ENCODE results near the gene MPV17. TPM values are rescaled to one million over a fixed set of nuclear protein-coding genes. Genes with fewer than 3 reads are reported as not detected.

Gene MPV17
- total and polyA plus RNA-seq, 2 of the 13 experiments (the other 11 are each of a cell fraction or from before 2014, with no cell fraction given) = 48.9 to 129 TPM

DNA sequence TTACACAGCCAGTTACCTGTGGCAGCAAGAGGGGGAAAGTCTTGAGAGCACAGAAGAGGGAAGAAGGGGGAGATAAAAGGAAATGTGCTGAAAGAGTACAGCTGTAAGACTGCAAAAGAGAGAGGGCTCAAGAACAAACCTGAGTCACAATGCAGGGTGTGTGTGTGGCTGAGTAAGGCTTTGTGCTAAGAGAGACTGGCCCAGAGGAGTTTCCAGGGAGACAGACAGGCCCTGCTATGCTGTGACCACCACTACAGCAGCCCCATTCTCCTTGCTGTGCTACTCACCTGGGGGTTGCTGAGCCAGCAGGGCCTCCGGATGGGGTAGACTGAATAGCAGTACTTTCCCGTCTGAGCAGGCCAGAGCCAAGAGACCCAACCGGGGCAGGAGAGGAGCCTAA lies 12.4 kb upstream of the MPV17 start:
- TF ChIP-seq ZNF598 (CRISPR knock-in tag; IDR thresholded peaks at IDR 0.05; ENCODE audit: borderline replicate concordance) = no peak
- TF ChIP-seq ZNF770 (CRISPR knock-in tag; IDR thresholded peaks at IDR 0.05) = no peak
- no peak for TF ChIP-seq ZNF850 (CRISPR knock-in tag; conservative IDR thresholded peaks at IDR 0.05)
- no peak for TF ChIP-seq ATF1 (CRISPR knock-in tag; IDR thresholded peaks at IDR 0.05)
- TF ChIP-seq, protein P1, sequence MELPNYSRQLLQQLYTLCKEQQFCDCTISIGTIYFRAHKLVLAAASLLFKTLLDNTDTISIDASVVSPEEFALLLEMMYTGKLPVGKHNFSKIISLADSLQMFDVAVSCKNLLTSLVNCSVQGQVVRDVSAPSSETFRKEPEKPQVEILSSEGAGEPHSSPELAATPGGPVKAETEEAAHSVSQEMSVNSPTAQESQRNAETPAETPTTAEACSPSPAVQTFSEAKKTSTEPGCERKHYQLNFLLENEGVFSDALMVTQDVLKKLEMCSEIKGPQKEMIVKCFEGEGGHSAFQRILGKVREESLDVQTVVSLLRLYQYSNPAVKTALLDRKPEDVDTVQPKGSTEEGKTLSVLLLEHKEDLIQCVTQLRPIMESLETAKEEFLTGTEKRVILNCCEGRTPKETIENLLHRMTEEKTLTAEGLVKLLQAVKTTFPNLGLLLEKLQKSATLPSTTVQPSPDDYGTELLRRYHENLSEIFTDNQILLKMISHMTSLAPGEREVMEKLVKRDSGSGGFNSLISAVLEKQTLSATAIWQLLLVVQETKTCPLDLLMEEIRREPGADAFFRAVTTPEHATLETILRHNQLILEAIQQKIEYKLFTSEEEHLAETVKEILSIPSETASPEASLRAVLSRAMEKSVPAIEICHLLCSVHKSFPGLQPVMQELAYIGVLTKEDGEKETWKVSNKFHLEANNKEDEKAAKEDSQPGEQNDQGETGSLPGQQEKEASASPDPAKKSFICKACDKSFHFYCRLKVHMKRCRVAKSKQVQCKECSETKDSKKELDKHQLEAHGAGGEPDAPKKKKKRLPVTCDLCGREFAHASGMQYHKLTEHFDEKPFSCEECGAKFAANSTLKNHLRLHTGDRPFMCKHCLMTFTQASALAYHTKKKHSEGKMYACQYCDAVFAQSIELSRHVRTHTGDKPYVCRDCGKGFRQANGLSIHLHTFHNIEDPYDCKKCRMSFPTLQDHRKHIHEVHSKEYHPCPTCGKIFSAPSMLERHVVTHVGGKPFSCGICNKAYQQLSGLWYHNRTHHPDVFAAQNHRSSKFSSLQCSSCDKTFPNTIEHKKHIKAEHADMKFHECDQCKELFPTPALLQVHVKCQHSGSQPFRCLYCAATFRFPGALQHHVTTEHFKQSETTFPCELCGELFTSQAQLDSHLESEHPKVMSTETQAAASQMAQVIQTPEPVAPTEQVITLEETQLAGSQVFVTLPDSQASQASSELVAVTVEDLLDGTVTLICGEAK (IDR thresholded peaks at IDR 0.05) = no peak
- TF ChIP-seq, protein P1 (CRISPR knock-in tag; IDR thresholded peaks at IDR 0.05) = no peak
- no peak for TF ChIP-seq ZNF672 (CRISPR knock-in tag; IDR thresholded peaks at IDR 0.05)
- peak in 1 of 2 experiments; percentile 38; a peak in 1 of 4 replicates for TF ChIP-seq POLR2A (IDR thresholded peaks at IDR 0.05; ENCODE audit: insufficient read depth in 1 of 2, low read depth in 2 of 2, low read length in 2 of 2)
- TF ChIP-seq, protein P2, sequence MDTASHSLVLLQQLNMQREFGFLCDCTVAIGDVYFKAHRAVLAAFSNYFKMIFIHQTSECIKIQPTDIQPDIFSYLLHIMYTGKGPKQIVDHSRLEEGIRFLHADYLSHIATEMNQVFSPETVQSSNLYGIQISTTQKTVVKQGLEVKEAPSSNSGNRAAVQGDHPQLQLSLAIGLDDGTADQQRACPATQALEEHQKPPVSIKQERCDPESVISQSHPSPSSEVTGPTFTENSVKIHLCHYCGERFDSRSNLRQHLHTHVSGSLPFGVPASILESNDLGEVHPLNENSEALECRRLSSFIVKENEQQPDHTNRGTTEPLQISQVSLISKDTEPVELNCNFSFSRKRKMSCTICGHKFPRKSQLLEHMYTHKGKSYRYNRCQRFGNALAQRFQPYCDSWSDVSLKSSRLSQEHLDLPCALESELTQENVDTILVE (CRISPR knock-in tag; IDR thresholded peaks at IDR 0.05) = no peak
- no peak for TF ChIP-seq GMEB2 (CRISPR knock-in tag; IDR thresholded peaks at IDR 0.05; ENCODE audit: low read depth)
- 100% methylated on average over 2 of the region's 3 CpGs for WGBS (ENCODE audit: low lambda C conversion rate)
- CTCF ChIA-PET (ENCODE audit: low intra/inter-chr PET ratio, low total read pairs) = no interaction called here
- Histone ChIP-seq H3K4me1 (ENCODE audit: insufficient read depth, low read length) (no peaks in the 10 kb centered on the region), H4K20me1 (ENCODE audit: insufficient read depth, low read length) (no peaks in the 10 kb centered on the region), H3K9me3 (ENCODE audit: low read length) (no peaks in the 10 kb centered on the region), H3K79me2 (ENCODE audit: insufficient read depth, low read length) (no peaks in the 10 kb centered on the region), H3K4me2 (ENCODE audit: low read depth, low read length) (no peak overlapping the region), H3K27ac (ENCODE audit: extremely low read length, insufficient read depth, low read length) (no peak overlapping the region), H3K4me3 (replicated peaks in 1 of 3; ENCODE audit: insufficient read depth in 1 of 3, low read depth in 2 of 3, low read length in 3 of 3) (no peak overlapping the region), H3K36me3 (replicated peaks in 1 of 2; ENCODE audit: control insufficient read depth in 1 of 2, insufficient read depth in 2 of 2, low read length in 2 of 2) (peaks cover 44 to 64% of the 10 kb centered on the region in 2 experiments), H3K27me3 (ENCODE audit: control insufficient read depth in 1 of 2, insufficient read depth in 2 of 2, low read length in 2 of 2) (no peaks in the 10 kb centered on the region), H3K9ac (ENCODE audit: insufficient read depth, low read depth, low read length) (no peak overlapping the region), H2AFZ (ENCODE audit: low read length) (no peak overlapping the region)
- in situ Hi-C loops (cut with HindIII; ENCODE audit: extremely low pct_ligation_motif_present, low pct_unique_long_range_greater_than_20kb) = no loop called here
- BruUV-seq (replicated peaks) = no TSS peak
- intact Hi-C loops (cut with micrococcal nuclease; ENCODE audit: unreplicated experiment) = no loop called here
- DNase-seq (ENCODE audit: low spot score) (no peak), ATAC-seq (peak; percentile 7; the same call in 1 of the 3 replicates), FAIRE-seq (no peak)
- POLR2A ChIA-PET = no interaction called here

Data from HepG2 (cell line).